ENCODE data around the gene KIF1A. TPM values are rescaled to one million over a fixed set of nuclear protein-coding genes. Genes with fewer than 3 reads are reported as not detected.

KIF1A gene
- total RNA-seq, 1 experiment from 2014 or later: not detected

DNA sequence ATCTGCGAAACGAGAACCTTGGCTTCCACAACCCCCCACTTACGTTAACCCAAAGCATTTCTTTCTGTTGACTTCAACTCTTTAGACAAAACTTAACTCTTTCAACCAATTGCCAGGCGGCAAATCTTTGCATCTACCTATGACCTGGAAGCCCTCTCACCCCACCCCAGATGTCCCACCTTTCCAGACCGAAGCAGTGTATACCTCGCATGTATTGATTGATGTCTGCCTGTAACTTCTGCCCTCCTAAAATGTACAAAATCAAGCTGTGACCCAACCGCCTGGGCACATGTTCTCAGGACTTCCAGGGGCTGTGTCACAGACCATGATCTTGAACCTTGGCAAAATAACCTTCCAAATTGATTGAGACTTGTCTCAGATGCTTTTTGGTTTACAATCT is 149.6 kb downstream of the KIF1A start:
- no peak overlapping the region for H3K4me3 ChIP-seq
- H3K27me3 ChIP-seq (ENCODE audit: insufficient read depth, low read depth): peaks cover 91% of the 10 kb centered on the region
- intact Hi-C loops (cut with micrococcal nuclease; ENCODE audit: unreplicated experiment): no loop called here
- no peak for TF ChIP-seq EZH2 (IDR thresholded peaks at IDR 0.05; ENCODE audit: low read depth)
- TF ChIP-seq, protein P1, sequence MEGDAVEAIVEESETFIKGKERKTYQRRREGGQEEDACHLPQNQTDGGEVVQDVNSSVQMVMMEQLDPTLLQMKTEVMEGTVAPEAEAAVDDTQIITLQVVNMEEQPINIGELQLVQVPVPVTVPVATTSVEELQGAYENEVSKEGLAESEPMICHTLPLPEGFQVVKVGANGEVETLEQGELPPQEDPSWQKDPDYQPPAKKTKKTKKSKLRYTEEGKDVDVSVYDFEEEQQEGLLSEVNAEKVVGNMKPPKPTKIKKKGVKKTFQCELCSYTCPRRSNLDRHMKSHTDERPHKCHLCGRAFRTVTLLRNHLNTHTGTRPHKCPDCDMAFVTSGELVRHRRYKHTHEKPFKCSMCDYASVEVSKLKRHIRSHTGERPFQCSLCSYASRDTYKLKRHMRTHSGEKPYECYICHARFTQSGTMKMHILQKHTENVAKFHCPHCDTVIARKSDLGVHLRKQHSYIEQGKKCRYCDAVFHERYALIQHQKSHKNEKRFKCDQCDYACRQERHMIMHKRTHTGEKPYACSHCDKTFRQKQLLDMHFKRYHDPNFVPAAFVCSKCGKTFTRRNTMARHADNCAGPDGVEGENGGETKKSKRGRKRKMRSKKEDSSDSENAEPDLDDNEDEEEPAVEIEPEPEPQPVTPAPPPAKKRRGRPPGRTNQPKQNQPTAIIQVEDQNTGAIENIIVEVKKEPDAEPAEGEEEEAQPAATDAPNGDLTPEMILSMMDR (conservative IDR thresholded peaks at IDR 0.05): no peak
- H4K20me1 ChIP-seq (ENCODE audit: insufficient read depth): no peaks in the 10 kb centered on the region
- no peak overlapping the region for H3K27ac ChIP-seq
- ChIA-PET POLR2A (ENCODE audit: unreplicated experiment) (no interaction called here), CTCF (interaction anchor here (0.7 kb wide), 1 partner anchor 171 kb away, joined by 3 read pairs; no protein-coding TSS in a partner anchor)
- H3K9me2 ChIP-seq (ENCODE audit: insufficient read depth): no peaks in the 10 kb centered on the region
- H3K4me2 ChIP-seq: no peak overlapping the region
- no peaks in the 10 kb centered on the region for H3K4me1 ChIP-seq (replicated peaks; ENCODE audit: insufficient read depth)
- no peaks in the 10 kb centered on the region for H3K9me3 ChIP-seq (ENCODE audit: insufficient read depth, low read depth)
- H3K36me3 ChIP-seq (ENCODE audit: low read depth): no peaks in the 10 kb centered on the region
- H3F3A ChIP-seq (ENCODE audit: insufficient read depth, low read depth): no peaks in the 10 kb centered on the region
- DNase-seq: no peak
- no peak overlapping the region for H2AFZ ChIP-seq
- no peaks in the 10 kb centered on the region for H3K79me2 ChIP-seq (ENCODE audit: low read depth)
- BruUV-seq (replicated peaks): no TSS peak

DNA sequence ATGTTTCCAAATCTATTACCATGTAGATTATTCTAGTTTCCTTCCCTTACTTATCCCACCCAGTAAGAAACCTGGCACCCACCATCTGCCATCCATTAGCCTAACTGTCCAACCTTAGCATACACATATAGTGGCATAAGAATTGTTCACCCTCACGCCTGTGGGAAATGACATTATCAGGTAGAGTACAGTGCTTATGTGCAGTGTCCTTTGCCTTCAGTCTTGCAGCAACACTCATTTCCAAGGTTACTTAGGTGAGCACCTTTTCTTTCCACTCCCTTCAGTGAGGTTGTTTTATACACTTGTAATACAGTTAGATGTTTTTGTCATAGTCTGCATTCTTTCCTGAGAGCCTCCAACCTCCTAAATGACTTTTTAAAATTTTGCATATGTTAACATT is 155.4 kb downstream of the KIF1A start:
- no peaks in the 10 kb centered on the region for H4K20me1 ChIP-seq (ENCODE audit: insufficient read depth)
- H3K9me3 ChIP-seq (ENCODE audit: insufficient read depth, low read depth): no peaks in the 10 kb centered on the region
- H3K4me3 ChIP-seq: no peak overlapping the region
- H3K36me3 ChIP-seq (ENCODE audit: low read depth): no peaks in the 10 kb centered on the region
- H3K79me2 ChIP-seq (ENCODE audit: low read depth): no peaks in the 10 kb centered on the region
- ChIA-PET CTCF (no interaction called here), POLR2A (ENCODE audit: unreplicated experiment) (no interaction called here)
- no peak overlapping the region for H3K27ac ChIP-seq
- H3K4me2 ChIP-seq: no peak overlapping the region
- H3F3A ChIP-seq (ENCODE audit: insufficient read depth, low read depth): no peaks in the 10 kb centered on the region
- peaks cover 94% of the 10 kb centered on the region for H3K27me3 ChIP-seq (ENCODE audit: insufficient read depth, low read depth)
- BruUV-seq (replicated peaks): no TSS peak
- intact Hi-C loops (cut with micrococcal nuclease; ENCODE audit: unreplicated experiment): no loop called here
- H2AFZ ChIP-seq: no peak overlapping the region
- DNase-seq: no peak
- TF ChIP-seq, protein P1 (conservative IDR thresholded peaks at IDR 0.05): no peak
- no peak for TF ChIP-seq EZH2 (IDR thresholded peaks at IDR 0.05; ENCODE audit: low read depth)
- no peaks in the 10 kb centered on the region for H3K4me1 ChIP-seq (replicated peaks; ENCODE audit: insufficient read depth)
- no peaks in the 10 kb centered on the region for H3K9me2 ChIP-seq (ENCODE audit: insufficient read depth)

Other genes starting within 250 kb of the KIF1A start
- 49.8 and 70.3 TPM in 2 replicates for gene CAPN10, start 233.5 kb downstream of the KIF1A start, total RNA-seq (2021)
- 1.1 and 2.5 TPM in 2 replicates for gene GPR35, start 194.7 kb downstream of the KIF1A start, total RNA-seq (2021)
- not detected in 2 replicates for gene AQP12B, start 137.3 kb downstream of the KIF1A start, total RNA-seq (2021)
- gene AQP12A, start 128.4 kb downstream of the KIF1A start, total RNA-seq (2021): not detected in 2 replicates
- gene AGXT, start 48.6 kb upstream of the KIF1A start, total RNA-seq (2021): not detected in 2 replicates
- gene MAB21L4, start 75.9 kb upstream of the KIF1A start, total RNA-seq (2021): 68.8 and 84.0 TPM in 2 replicates
- gene CROCC2, start 86.1 kb upstream of the KIF1A start, total RNA-seq (2021): not detected in 2 replicates
- 2.8 and 9.6 TPM in 2 replicates for gene SNED1, start 178.4 kb upstream of the KIF1A start, total RNA-seq (2021)